Measurements from ENCODE around the gene HOXD10.

The HOXD10 gene

DNA sequence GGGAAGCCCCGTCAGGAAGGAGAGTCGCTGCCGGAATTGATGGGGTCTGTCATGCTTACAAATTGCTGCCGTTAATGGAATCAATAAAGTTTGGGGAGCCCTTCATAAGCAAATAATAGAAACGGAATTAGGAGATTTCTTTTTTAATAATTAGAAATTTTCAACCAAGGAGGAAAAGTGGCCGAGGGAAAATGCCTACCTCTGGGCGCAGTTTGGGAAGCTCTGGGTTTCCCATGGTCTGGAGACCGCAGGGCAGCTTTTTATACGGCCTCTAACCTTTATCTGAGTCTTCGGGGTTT, 34.1 kb upstream of the HOXD10 start:
- no peak for TF ChIP-seq REST (IDR thresholded peaks at IDR 0.05; ENCODE audit: low read depth)

DNA sequence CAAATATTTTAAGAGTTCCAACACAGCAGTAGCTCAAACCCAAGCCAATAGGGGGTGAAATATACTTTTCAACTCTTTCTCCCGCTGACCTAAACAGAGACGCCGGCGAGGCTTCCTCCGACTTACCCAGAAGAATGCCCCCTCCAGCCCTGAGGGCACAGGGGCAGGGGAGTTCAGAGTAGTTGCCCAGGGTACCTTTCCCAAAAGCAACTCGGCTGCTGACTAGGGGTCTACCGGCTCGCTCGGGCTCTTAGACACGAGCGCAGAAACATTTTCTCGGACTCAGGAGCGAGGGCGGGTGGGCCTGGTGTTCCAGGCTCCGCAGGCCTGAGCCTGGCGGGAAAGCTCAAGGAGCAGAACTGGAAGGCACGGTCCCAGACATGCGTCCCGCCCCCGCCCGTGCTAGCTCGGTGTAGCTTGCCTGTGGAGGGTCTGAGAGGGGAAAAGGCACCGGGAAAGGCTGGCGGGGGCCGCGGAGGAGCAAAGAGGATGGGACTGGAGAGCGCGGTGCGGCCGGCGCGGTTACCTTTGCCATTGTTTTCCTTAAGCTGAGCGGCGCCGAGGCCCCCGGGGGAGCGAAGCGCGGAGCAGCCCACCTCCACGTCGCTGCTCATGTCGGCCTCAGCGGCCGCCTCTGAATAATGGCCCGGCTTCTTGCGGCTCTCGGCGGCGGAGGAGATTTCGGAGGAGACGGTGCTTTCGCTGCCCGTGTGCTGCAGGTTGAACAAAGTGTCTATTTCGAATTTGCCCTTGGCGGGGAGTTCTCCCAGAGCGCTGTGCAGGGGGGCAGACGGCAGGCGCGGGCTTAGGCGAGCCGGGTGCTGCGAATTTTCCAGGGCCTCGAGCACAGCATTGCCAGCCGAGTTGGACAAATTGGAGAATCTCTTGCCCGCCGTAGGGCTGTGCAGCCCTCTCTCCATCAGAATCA, 33.5 kb upstream of the HOXD10 start:
- TF ChIP-seq CREB1 (IDR thresholded peaks at IDR 0.05; ENCODE audit: low read depth) (no peak), TCF12 (IDR thresholded peaks at IDR 0.05; ENCODE audit: low read depth) (no peak), EP300 (IDR thresholded peaks at IDR 0.05; ENCODE audit: borderline replicate concordance) (no peak), MAX (IDR thresholded peaks at IDR 0.05) (no peak), ZBTB7A (IDR thresholded peaks at IDR 0.05; ENCODE audit: low read depth) (no peak), REST (IDR thresholded peaks at IDR 0.05; ENCODE audit: low read depth) (no peak), NFIC (IDR thresholded peaks at IDR 0.05) (no peak), CEBPB (IDR thresholded peaks at IDR 0.05) (no peak), RAD21 (IDR thresholded peaks at IDR 0.05; ENCODE audit: low read depth) (no peak), TEAD4 (IDR thresholded peaks at IDR 0.05) (no peak), YY1 (IDR thresholded peaks at IDR 0.05; ENCODE audit: low read depth) (no peak), TAF1 (IDR thresholded peaks at IDR 0.05; ENCODE audit: low read depth) (no peak), FOXM1 (IDR thresholded peaks at IDR 0.05; ENCODE audit: borderline replicate concordance, low read depth) (no peak), EGR1 (IDR thresholded peaks at IDR 0.05) (no peak)
- TF ChIP-seq, protein P1, sequence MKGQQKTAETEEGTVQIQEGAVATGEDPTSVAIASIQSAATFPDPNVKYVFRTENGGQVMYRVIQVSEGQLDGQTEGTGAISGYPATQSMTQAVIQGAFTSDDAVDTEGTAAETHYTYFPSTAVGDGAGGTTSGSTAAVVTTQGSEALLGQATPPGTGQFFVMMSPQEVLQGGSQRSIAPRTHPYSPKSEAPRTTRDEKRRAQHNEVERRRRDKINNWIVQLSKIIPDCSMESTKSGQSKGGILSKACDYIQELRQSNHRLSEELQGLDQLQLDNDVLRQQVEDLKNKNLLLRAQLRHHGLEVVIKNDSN (IDR thresholded peaks at IDR 0.05): no peak

GRCh38 chr2:176083796-176084261, 32.7 kb upstream of the HOXD10 start, which contains the start of gene EVX2:
Gene EVX2 (minus strand): TSS chr2:176083962. CDS start chr2:176083776, 186 bp downstream.
- TF ChIP-seq EP300 (IDR thresholded peaks at IDR 0.05; ENCODE audit: borderline replicate concordance) (no peak), NFIC (IDR thresholded peaks at IDR 0.05) (no peak), YY1 (IDR thresholded peaks at IDR 0.05; ENCODE audit: low read depth) (no peak), FOXM1 (IDR thresholded peaks at IDR 0.05; ENCODE audit: borderline replicate concordance, low read depth) (no peak)

DNA sequence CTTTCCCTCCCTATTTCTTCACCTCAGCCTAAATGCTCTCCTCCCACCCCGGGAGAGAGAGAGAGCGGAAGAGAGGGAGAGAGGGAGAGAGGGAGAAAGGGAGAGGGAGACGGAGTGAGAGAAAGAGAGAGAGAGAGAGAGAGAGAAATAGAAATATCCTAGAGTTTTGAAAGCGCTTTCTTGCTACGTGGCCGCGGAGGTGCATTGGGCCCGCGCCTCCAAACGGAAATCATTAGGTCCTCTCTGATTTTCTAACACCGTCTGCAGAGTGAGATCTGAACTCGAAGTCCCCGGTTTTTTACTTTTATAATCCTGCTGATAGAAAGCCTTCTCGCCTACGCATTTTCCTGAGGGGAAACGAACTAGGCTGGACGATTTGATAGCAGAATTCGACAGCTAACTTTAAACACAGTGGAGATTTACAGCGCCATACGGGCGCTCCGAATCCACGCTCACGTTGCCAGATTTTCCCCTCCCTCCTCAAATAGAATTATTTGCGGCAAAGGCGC, 31.9 kb upstream of the HOXD10 start:
- no peak for TF ChIP-seq NFIC (IDR thresholded peaks at IDR 0.05)
- no peak for TF ChIP-seq REST (IDR thresholded peaks at IDR 0.05; ENCODE audit: low read depth)
- TF ChIP-seq CEBPB (IDR thresholded peaks at IDR 0.05): no peak
- TF ChIP-seq EGR1 (IDR thresholded peaks at IDR 0.05): no peak
- TF ChIP-seq, protein P1 (IDR thresholded peaks at IDR 0.05): no peak

DNA sequence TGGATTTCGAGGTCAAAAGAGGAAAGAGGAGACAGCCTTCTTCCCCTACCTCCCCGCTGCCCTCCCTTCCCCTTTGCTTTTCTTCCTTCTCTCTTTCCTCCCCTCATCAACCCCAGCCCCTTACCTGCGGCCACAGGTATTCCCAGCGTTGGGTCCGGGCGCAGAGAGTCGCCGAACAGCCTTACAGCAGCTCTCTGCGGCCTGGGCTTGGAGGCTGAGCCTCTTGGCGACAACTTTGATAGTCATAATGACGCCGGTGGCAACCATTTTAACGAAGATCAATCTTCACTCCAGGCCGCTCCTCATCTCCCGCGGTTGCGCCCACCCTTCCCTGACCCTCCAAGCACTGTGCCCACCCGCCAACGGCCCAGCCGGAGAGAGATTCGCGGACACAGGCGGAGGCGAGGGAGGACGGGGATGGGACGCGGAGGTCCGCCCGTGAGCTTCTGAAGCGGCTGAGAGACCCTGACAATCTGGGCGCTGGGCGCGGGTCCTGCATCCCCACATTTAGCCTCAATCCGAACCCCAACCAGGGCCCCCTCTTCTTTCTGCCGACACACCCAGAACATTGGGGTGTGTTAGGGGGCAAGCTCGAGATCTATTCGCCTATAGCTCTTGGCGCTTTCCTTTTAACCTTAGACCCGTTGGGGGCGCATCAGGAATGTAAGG, 31.3 kb upstream of the HOXD10 start:
- TF ChIP-seq YY1 (IDR thresholded peaks at IDR 0.05; ENCODE audit: low read depth) (no peak), RAD21 (IDR thresholded peaks at IDR 0.05; ENCODE audit: low read depth) (no peak), TCF12 (IDR thresholded peaks at IDR 0.05; ENCODE audit: low read depth) (no peak), REST (IDR thresholded peaks at IDR 0.05; ENCODE audit: low read depth) (no peak), EP300 (IDR thresholded peaks at IDR 0.05; ENCODE audit: borderline replicate concordance) (no peak), TEAD4 (IDR thresholded peaks at IDR 0.05) (no peak), MAX (IDR thresholded peaks at IDR 0.05) (no peak), EGR1 (IDR thresholded peaks at IDR 0.05) (no peak), CEBPB (IDR thresholded peaks at IDR 0.05) (no peak), NFIC (IDR thresholded peaks at IDR 0.05) (no peak), ZBTB7A (IDR thresholded peaks at IDR 0.05; ENCODE audit: low read depth) (no peak), FOXM1 (IDR thresholded peaks at IDR 0.05; ENCODE audit: borderline replicate concordance, low read depth) (no peak), CREB1 (IDR thresholded peaks at IDR 0.05; ENCODE audit: low read depth) (no peak), TAF1 (IDR thresholded peaks at IDR 0.05; ENCODE audit: low read depth) (no peak)
- TF ChIP-seq, protein P1 (IDR thresholded peaks at IDR 0.05): no peak
